ENCODE data around the gene SUDS3. TPM values are rescaled to one million over a fixed set of nuclear protein-coding genes. Genes with fewer than 3 reads are reported as not detected.

Gene SUDS3
- total and polyA plus RNA-seq, 7 donors = 8.3 to 27.8 (median 18.9) TPM

DNA sequence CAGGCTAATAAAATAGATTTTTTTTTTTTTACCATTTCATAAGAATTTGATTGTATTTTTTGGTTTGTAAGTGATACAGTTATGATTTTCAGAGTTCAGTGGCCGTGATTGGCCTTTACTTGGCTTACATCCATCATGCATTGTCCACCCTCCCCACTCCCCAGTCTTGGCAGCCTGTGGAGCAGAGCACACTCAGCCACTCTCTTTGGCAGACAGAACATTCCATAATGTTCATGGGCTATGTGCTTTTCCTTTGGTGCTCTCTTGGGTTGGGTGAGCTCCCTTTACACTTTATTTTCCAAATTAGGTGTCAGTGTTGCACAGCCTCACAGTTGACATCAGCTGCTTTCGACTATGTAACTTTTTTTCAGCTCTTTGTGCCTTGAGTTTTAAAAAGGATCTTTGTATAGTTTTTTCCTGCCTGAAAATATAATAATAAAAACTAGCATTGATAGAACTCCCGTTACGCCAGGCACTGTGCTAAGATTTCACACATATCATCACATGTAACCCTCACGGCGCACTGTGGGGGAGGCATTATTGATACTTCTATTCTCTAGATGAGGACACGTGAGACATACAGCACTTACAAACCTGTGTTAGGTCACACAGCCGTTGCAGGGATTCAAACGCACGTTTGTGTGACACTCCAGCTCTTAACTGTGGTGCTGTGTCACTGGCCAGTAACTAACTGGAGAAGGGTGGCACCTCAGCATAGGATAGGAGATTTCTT, 21.5 kb downstream of the SUDS3 start:
- 75 to 79% (median 78%) methylated on average over 10 of the region's 10 CpGs for WGBS, 3 donors
- intact Hi-C loops (cut with DNase I) = no loop called here
- Histone ChIP-seq H3K4me1 (peaks cover 12% of the 10 kb centered on the region), H3K9me3 (no peaks in the 10 kb centered on the region), H3K27me3 (ENCODE audit: insufficient read depth in 3 of 3, low read length in 2 of 3) (no peaks in the 10 kb centered on the region), H3K4me3 (no peak overlapping the region), H3K36me3 (ENCODE audit: insufficient read depth in 1 of 2, low read depth in 1 of 2) (peaks cover 17 to 99% of the 10 kb centered on the region in 2 donors), H3K27ac (no peak overlapping the region)
- DNase-seq = no peak
- ATAC-seq = no peak
- TF ChIP-seq CTCF (IDR thresholded peaks at IDR 0.05) = no peak

DNA sequence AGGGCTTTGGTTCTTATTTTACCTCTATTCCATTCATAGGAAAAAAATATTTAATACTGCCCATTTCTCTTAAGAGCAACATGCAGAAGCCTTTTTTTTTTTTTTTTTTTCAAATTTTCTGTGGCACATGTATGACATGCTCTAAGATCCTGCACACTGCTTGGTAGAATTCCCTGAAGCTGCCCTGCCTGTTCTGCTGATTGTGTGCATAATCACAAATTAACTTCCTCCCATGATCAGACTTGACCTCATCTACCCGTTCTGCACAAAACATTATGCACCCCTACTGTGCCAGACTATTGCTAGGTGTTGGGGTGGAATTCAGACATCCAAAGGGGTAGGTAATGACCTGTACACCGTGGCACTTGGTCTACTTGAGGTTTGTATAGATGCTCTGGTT, 22.2 kb downstream of the SUDS3 start:
- 69 to 81% (median 80%) methylated on average over 2 of the region's 2 CpGs for WGBS, 3 donors
- no peak for TF ChIP-seq CTCF (IDR thresholded peaks at IDR 0.05)
- H3K27me3 ChIP-seq (ENCODE audit: insufficient read depth in 3 of 3, low read length in 2 of 3) = no peaks in the 10 kb centered on the region
- no peak overlapping the region for H3K4me3 ChIP-seq
- no peaks in the 10 kb centered on the region for H3K9me3 ChIP-seq
- intact Hi-C loops (cut with DNase I) = no loop called here
- peaks cover 11% of the 10 kb centered on the region for H3K4me1 ChIP-seq
- H3K27ac ChIP-seq = no peak overlapping the region
- no peak for ATAC-seq
- DNase-seq = no peak
- peaks cover 22 to 99% of the 10 kb centered on the region in 2 donors for H3K36me3 ChIP-seq (ENCODE audit: insufficient read depth in 1 of 2, low read depth in 1 of 2)

DNA sequence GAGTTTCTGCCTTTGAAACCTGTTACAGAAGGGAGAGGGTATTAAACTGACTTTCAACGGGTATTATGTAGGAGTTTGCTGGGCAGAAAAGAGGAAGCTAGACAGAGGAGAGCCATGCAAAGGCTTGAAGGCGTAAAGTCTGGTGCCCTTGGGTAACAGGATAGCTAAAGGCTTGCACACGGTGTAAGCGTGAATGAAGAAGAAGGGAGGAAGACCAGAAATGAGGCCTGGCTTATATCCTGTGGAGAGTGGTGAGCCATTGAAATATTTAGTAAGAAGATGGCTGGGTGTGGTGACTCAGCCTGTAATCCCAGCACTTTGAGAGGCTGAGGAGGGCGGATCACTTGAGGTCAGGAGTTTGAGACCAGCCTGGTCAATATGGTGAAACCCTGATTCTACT, 22.6 kb downstream of the SUDS3 start:
- no peaks in the 10 kb centered on the region for H3K9me3 ChIP-seq
- H3K4me1 ChIP-seq = peaks cover 7% of the 10 kb centered on the region
- no peak for ATAC-seq
- intact Hi-C loops (cut with DNase I) = no loop called here
- whole genome bisulfite sequencing, 3 donors = 89 to 95% (median 90%) methylated on average over 5 of the region's 5 CpGs
- no peak overlapping the region for H3K27ac ChIP-seq
- no peak overlapping the region for H3K4me3 ChIP-seq
- TF ChIP-seq CTCF (IDR thresholded peaks at IDR 0.05) = no peak
- peaks cover 25 to 99% of the 10 kb centered on the region in 2 donors for H3K36me3 ChIP-seq (ENCODE audit: insufficient read depth in 1 of 2, low read depth in 1 of 2)
- no peaks in the 10 kb centered on the region for H3K27me3 ChIP-seq (ENCODE audit: insufficient read depth in 3 of 3, low read length in 2 of 3)
- DNase-seq = no peak

DNA sequence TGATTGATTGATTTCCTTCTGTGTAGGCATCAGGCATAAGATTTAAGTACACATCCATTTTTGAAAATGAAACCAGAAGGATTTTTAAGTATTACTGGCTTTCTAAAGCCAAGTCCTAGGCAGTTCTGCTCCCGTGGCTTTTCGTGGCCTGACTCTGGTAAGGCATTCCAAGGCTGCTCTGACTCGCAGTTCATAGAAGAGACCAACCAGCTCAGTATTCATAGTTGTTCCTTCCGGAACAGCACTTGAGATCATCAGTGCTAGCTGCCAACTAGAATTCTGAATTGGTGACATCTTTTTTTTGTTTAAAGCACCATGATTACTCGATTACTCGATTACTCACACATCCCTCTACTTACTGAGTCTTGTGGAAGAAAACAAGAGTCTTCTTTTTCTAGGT, 25.9 kb downstream of the SUDS3 start:
- Histone ChIP-seq H3K27me3 (ENCODE audit: insufficient read depth in 3 of 3, low read length in 2 of 3) (no peaks in the 10 kb centered on the region), H3K4me1 (peaks cover 4% of the 10 kb centered on the region), H3K27ac (no peak overlapping the region), H3K9me3 (no peaks in the 10 kb centered on the region), H3K4me3 (no peak overlapping the region), H3K36me3 (ENCODE audit: insufficient read depth in 1 of 2, low read depth in 1 of 2) (peaks cover 22 to 95% of the 10 kb centered on the region in 2 donors)
- 62 to 75% (median 68%) methylated on average over 6 of the region's 6 CpGs for WGBS, 3 donors
- DNase-seq (no peak), ATAC-seq (no peak)
- no peak for TF ChIP-seq CTCF (IDR thresholded peaks at IDR 0.05)
- intact Hi-C loops (cut with DNase I) = loop anchor here (10.0 kb wide), 1 partner anchor 633 kb away; no protein-coding TSS in a partner anchor
